Esophagus muscularis mucosa (tissue), 2 donors: ENCODE data around the gene CASTOR2.

Experiments used
- POLR2A ChIP-seq: fragments of 450-650 bp; IDR thresholded peaks from one replicate; pipeline ENCODE4 v1.6.1; 2017; ENCODE audit warnings: antibody characterized with exemption, moderate library complexity, mild to moderate bottlenecking, low read depth
- POLR2AphosphoS5 ChIP-seq, 2 donors: sonication (generic); formaldehyde crosslinking; IDR thresholded peaks; one replicate each; pipeline ENCODE4 v1.6.1; 2017; ENCODE audit warnings: antibody characterized with exemption in 2 of 2

GRCh38 chr7:75042286-75042685, 77.8 kb downstream of the CASTOR2 start:
- TF ChIP-seq POLR2AphosphoS5 (IDR thresholded peaks at IDR 0.05) (no peak), POLR2A (no peak)
